ENCODE data around the gene NUP54.

Gene NUP54

DNA sequence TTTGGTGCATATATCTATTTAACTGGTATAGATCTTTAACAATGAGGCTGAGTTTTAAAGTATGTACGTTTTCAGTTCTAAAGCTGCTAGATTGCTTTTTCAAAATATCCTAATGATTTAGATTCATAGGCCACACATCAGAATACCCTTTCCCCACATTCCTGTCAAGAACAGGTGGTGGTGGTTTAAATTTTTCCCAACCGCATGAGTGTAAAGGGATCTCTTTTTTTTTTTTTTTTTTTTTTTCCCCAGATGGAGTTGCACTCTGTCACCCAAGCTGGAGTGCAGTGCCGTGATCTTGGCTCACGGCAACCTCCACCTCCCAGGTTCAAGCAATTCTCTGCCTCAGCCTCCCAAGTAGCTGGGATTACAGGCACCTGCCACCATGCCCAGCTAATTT lies 28.0 kb downstream of the NUP54 start:
- no peak overlapping the region for H3K4me3 ChIP-seq (ENCODE audit: low read depth in 1 of 2, low read length in 1 of 2)
- H3K27ac ChIP-seq, result no peak overlapping the region
- TF ChIP-seq, protein P1, sequence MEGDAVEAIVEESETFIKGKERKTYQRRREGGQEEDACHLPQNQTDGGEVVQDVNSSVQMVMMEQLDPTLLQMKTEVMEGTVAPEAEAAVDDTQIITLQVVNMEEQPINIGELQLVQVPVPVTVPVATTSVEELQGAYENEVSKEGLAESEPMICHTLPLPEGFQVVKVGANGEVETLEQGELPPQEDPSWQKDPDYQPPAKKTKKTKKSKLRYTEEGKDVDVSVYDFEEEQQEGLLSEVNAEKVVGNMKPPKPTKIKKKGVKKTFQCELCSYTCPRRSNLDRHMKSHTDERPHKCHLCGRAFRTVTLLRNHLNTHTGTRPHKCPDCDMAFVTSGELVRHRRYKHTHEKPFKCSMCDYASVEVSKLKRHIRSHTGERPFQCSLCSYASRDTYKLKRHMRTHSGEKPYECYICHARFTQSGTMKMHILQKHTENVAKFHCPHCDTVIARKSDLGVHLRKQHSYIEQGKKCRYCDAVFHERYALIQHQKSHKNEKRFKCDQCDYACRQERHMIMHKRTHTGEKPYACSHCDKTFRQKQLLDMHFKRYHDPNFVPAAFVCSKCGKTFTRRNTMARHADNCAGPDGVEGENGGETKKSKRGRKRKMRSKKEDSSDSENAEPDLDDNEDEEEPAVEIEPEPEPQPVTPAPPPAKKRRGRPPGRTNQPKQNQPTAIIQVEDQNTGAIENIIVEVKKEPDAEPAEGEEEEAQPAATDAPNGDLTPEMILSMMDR (IDR thresholded peaks at IDR 0.05), result no peak
- H3K4me1 ChIP-seq (ENCODE audit: control insufficient read depth in 1 of 2, insufficient read depth in 1 of 2, low read depth in 1 of 2, low read length in 1 of 2), result no peaks in the 10 kb centered on the region
- peaks cover 63% of the 10 kb centered on the region for H3K36me3 ChIP-seq
- no peaks in the 10 kb centered on the region for H3K9me3 ChIP-seq
- no peaks in the 10 kb centered on the region for H3K27me3 ChIP-seq

DNA sequence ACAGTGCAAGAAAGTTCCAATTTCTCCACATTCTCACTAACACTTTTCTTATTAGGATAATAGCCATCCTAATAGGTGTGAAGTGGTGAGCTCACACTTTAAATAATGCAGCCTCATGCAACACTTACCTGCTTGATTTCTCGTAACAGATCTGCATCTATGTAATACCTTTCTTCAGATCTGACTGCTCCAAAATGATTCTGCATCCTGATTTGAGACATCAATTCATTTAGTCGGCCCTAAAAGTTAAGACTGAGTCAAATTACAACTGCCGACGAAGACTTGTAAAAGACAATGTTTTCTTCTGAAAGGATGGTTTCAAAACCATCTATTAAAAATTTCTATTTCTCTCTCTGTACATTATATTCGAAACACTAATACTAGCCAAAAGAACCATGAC lies 30.7 kb downstream of the NUP54 start:
- Histone ChIP-seq H3K27ac (no peak overlapping the region), H3K4me3 (ENCODE audit: low read depth in 1 of 2, low read length in 1 of 2) (no peak overlapping the region), H3K9me3 (no peaks in the 10 kb centered on the region), H3K27me3 (no peaks in the 10 kb centered on the region), H3K36me3 (peaks cover 74% of the 10 kb centered on the region), H3K4me1 (ENCODE audit: control insufficient read depth in 1 of 2, insufficient read depth in 1 of 2, low read depth in 1 of 2, low read length in 1 of 2) (no peaks in the 10 kb centered on the region)
- TF ChIP-seq, protein P1 (IDR thresholded peaks at IDR 0.05), result no peak

DNA sequence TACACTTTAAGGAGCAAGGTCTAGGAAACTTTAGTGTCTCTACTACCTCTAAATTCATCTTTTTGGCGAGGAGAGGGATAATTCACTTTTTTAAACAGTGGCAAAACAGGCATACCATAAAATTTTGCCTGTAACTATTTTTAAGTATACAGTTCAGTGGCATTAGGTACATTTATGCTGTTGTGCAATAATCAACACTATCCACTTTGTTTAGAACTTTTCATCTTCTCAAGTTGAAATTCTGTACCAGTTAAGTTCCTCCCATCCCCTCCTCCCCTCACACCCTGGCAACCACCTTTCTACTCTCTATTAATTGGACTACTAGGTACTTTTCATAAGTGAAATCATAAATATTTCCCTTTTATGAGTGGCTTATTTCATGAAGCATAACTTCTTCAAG lies 31.4 kb downstream of the NUP54 start:
- H3K4me3 ChIP-seq (ENCODE audit: low read depth in 1 of 2, low read length in 1 of 2), result no peak overlapping the region
- no peaks in the 10 kb centered on the region for H3K27me3 ChIP-seq
- peaks cover 67% of the 10 kb centered on the region for H3K36me3 ChIP-seq
- no peak overlapping the region for H3K27ac ChIP-seq
- TF ChIP-seq, protein P1 (IDR thresholded peaks at IDR 0.05), result no peak
- H3K4me1 ChIP-seq (ENCODE audit: control insufficient read depth in 1 of 2, insufficient read depth in 1 of 2, low read depth in 1 of 2, low read length in 1 of 2), result no peaks in the 10 kb centered on the region
- no peaks in the 10 kb centered on the region for H3K9me3 ChIP-seq

DNA sequence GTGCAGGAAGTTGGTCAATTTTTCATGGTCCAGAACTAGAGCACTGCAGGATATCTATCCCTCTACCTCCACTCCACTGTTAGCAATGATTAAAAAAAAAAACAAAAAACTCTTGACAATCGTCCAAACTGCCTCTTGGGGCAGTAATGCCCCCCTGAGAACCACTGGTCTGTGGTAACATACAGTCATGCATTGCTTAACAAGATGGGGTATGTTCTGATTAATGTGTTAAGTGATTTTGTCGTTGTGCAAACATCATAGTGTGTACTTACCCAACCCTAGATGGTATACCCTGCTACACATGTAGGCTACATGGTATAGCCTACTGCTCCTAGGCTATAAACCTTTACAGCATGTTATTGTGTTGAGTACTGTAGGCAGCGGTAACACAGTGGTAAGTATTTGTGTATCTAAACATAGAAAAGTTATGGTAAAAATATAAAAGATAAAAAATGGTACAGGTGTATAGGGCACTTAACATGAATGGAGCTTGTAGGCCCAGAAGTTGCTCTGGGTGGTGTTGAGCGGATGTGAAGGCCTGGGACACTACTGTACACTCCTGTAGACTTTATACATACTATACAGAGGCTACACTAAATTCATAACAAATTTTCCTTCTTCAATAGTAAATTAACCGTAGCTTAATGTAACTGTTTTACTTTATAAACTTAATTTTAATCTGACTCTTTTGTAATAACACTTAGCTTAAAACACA lies 39.6 kb downstream of the NUP54 start:
- Histone ChIP-seq H3K4me3 (ENCODE audit: low read depth in 1 of 2, low read length in 1 of 2) (no peak overlapping the region), H3K27me3 (no peaks in the 10 kb centered on the region), H3K36me3 (peaks cover 9% of the 10 kb centered on the region), H3K9me3 (no peaks in the 10 kb centered on the region), H3K4me1 (ENCODE audit: control insufficient read depth in 1 of 2, insufficient read depth in 1 of 2, low read depth in 1 of 2, low read length in 1 of 2) (no peaks in the 10 kb centered on the region), H3K27ac (no peak overlapping the region)
- TF ChIP-seq, protein P1 (IDR thresholded peaks at IDR 0.05), result no peak

DNA sequence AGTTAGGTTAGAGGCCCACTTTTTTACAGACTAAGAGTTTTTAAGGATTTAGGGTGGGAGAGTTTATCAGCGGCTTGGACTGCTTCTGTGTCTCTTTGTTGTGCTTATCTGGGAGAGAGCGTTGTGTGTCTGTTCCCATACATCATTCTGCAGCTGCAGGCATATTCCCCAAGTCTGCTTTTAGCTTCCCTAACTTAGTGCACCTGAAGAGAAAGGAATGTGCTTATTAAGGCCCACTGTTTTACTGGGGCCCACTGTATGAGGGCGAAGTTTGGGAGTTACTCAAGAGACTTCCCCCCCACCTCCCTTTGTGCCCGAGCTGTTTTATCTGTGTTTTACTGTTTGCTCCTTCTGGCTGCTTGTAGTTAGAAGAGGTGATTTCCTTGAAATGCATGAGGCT lies 41.8 kb downstream of the NUP54 start:
- H3K4me1 ChIP-seq (ENCODE audit: control insufficient read depth in 1 of 2, insufficient read depth in 1 of 2, low read depth in 1 of 2, low read length in 1 of 2), result no peaks in the 10 kb centered on the region
- no peaks in the 10 kb centered on the region for H3K27me3 ChIP-seq
- H3K4me3 ChIP-seq (ENCODE audit: low read depth in 1 of 2, low read length in 1 of 2), result no peak overlapping the region

More for the DNA sequence above, 41.8 kb downstream of the NUP54 start:
- no peak overlapping the region for H3K27ac ChIP-seq
- TF ChIP-seq, protein P1 (IDR thresholded peaks at IDR 0.05), result no peak
- no peaks in the 10 kb centered on the region for H3K9me3 ChIP-seq
- H3K36me3 ChIP-seq, result no peaks in the 10 kb centered on the region
